Ishikawa (cell line): ENCODE measurements around the gene FNDC11.

ENCODE experiments used
- CEBPB ChIP-seq: IDR thresholded peaks from 2 replicates; pipeline ENCODE4 v1.6.1; 2012
- EP300 ChIP-seq: IDR thresholded peaks from 2 replicates; pipeline ENCODE4 v1.6.1; 2012; ENCODE audit warnings: borderline replicate concordance
- FOXM1 ChIP-seq: IDR thresholded peaks from 2 replicates; pipeline ENCODE4 v1.6.1; 2012; ENCODE audit warnings: low read depth, borderline replicate concordance
- RAD21 ChIP-seq: IDR thresholded peaks from 2 replicates; pipeline ENCODE4 v1.6.1; 2012; ENCODE audit warnings: low read depth
- TAF1 ChIP-seq: IDR thresholded peaks from 2 replicates; pipeline ENCODE4 v1.6.1; 2012; ENCODE audit warnings: low read depth, mild to moderate bottlenecking
- TCF12 ChIP-seq: IDR thresholded peaks from 2 replicates; pipeline ENCODE4 v1.6.1; 2012; ENCODE audit warnings: low read depth
- YY1 ChIP-seq: IDR thresholded peaks from 2 replicates; pipeline ENCODE4 v1.6.1; 2012; ENCODE audit warnings: low read depth
- TF ChIP-seq, protein P1 (sequence below): IDR thresholded peaks from 2 replicates; pipeline ENCODE4 v1.6.1; 2012
- TF ChIP-seq, protein P2 (sequence below): IDR thresholded peaks from 2 replicates; pipeline ENCODE4 v1.6.1; 2012; ENCODE audit warnings: low read depth, mild to moderate bottlenecking

DNA sequence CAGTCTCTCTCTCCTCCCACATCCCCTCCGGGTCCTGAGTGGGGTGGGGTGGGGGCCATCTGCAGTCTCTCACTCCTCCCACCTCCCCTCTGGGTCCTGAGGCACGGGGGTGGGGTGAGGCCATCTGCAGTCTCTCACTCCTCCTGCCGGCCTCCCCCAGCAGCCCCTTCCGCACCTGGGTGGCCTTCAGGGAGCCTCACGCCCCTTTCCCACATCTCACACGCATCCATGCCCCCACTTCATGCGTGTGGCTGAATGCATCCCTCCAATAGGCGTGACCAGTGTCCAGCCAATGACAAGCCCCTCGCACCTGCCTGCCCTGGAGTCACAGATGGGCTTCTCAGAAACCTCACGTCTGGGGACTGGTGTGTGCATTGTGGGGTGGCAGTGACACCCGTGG is 5.4 kb upstream of the FNDC11 start:
- TF ChIP-seq FOXM1 (no peak), YY1 (no peak), CEBPB (no peak), RAD21 (no peak), TCF12 (no peak), TAF1 (no peak), EP300 (no peak)
- TF ChIP-seq, protein P1, sequence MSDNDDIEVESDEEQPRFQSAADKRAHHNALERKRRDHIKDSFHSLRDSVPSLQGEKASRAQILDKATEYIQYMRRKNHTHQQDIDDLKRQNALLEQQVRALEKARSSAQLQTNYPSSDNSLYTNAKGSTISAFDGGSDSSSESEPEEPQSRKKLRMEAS: no peak
- TF ChIP-seq, protein P2, sequence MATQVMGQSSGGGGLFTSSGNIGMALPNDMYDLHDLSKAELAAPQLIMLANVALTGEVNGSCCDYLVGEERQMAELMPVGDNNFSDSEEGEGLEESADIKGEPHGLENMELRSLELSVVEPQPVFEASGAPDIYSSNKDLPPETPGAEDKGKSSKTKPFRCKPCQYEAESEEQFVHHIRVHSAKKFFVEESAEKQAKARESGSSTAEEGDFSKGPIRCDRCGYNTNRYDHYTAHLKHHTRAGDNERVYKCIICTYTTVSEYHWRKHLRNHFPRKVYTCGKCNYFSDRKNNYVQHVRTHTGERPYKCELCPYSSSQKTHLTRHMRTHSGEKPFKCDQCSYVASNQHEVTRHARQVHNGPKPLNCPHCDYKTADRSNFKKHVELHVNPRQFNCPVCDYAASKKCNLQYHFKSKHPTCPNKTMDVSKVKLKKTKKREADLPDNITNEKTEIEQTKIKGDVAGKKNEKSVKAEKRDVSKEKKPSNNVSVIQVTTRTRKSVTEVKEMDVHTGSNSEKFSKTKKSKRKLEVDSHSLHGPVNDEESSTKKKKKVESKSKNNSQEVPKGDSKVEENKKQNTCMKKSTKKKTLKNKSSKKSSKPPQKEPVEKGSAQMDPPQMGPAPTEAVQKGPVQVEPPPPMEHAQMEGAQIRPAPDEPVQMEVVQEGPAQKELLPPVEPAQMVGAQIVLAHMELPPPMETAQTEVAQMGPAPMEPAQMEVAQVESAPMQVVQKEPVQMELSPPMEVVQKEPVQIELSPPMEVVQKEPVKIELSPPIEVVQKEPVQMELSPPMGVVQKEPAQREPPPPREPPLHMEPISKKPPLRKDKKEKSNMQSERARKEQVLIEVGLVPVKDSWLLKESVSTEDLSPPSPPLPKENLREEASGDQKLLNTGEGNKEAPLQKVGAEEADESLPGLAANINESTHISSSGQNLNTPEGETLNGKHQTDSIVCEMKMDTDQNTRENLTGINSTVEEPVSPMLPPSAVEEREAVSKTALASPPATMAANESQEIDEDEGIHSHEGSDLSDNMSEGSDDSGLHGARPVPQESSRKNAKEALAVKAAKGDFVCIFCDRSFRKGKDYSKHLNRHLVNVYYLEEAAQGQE: no peak
